NCI-H2196 (cell line): ENCODE results near the gene PTPRJ.
"Not testable (repeated sequence)": the region's sequence is repeated elsewhere in the genome, so short reads cannot be mapped to it uniquely, and the experiment has no call there.

Experiments used
- DNase-seq: peaks from one replicate; lab custom pipeline; 2025; ENCODE audit not compliant: unreplicated experiment; lab: John Stamatoyannopoulos, UW

Gene PTPRJ

GRCh38 chr11:47980088-47980906 is at the start of gene PTPRJ:
Gene PTPRJ (plus strand): TSS chr11:47980559. CDS start chr11:47980913, 354 bp downstream.
- peak; percentile 59 for DNase-seq

DNA sequence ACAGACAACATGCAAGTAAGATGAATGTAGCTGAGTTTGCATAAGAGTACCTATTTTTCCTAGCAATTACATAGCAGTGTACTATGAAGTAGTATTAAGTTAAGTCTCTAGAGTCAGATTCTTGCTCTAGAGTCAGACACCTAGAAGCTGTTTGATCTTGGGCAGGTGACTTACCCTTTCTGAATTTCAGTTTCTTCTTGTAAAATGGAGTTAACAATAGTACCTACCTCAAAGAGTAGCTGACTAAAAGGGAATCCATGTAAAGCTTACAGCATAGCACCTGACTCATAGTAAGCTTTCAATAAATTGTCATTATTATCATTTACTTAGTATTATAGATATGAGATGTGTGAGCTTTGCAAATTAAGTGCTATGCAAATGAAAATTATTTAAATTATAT is 47.8 kb upstream of the PTPRJ start:
- DNase-seq: no peak

GRCh38 chr11:47933797-47934196 is 46.6 kb upstream of the PTPRJ start:
- DNase-seq: not testable (repeated sequence)

DNA sequence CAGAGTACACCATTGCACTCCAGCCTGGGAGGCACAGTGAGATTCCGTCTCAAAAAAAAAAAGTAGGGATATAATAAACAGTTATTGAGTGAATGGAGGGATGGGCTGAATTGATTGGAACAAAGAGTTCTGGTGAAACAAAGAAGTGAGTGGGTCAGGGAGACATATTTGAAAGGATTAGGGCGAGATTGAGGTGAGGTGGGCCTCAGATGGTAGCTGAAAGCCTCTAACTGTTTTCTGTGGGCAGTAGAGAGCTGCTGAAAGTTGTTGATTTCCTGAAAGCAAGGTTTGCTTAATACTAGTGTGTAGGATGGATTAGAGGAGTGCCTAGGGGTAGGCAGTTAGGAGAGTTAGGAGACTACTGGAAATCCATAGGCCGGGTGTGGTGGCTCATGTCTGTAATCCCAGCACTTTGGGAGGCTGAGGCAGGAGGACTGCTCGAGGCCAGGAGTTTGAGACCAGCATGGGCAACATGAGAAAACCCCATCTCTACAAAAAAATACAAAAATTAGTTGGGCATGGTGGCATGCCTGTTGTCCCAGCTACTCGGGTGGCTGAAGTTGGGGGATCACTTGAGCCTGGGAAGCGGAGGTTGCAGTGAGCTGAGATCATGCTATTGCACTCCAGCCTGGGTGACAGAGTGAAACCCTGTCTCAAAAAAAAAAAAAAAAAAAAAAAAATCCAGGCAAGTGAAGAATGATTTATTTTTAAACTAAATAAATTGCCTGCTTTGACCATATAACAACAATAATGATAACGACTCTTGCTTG is 41.4 kb upstream of the PTPRJ start:
- no peak for DNase-seq

DNA sequence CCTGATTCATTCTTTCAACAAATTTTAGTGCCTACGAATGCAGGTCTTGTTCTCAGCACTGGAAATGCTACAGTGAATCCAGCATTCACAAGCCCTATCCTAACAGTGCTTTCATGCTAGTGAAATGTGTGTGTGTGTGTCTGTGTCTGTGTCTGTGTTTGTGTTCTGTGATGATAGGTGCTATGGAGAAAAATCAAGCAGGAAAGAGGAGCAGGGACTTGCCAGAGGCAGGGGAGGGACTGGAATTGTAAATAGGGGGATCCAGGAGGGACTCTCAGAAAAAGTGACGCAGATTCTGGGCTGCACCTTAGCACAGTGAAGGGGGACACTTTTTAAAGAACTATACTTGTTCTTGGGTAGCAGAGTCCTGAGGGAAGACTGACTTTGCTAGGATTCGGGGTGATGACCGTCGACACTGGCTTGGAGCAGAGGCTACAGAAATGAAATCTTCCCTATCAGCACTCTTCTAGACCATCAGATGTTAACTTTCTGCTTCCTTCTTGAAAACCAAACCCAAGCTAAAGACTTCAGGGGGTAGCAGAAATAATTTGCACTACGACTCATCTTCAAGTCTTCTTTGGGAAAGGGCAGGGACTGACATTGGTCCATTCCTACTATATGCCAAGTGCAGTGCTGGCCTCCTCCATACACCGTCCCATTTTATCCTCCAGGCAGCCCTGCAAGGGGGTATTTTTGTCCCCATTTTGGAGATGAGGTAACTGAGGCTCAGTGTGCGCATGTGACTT is 39.3 kb upstream of the PTPRJ start:
- no peak for DNase-seq

GRCh38 chr11:47941907-47942558 is 38.3 kb upstream of the PTPRJ start:
- no peak for DNase-seq

DNA sequence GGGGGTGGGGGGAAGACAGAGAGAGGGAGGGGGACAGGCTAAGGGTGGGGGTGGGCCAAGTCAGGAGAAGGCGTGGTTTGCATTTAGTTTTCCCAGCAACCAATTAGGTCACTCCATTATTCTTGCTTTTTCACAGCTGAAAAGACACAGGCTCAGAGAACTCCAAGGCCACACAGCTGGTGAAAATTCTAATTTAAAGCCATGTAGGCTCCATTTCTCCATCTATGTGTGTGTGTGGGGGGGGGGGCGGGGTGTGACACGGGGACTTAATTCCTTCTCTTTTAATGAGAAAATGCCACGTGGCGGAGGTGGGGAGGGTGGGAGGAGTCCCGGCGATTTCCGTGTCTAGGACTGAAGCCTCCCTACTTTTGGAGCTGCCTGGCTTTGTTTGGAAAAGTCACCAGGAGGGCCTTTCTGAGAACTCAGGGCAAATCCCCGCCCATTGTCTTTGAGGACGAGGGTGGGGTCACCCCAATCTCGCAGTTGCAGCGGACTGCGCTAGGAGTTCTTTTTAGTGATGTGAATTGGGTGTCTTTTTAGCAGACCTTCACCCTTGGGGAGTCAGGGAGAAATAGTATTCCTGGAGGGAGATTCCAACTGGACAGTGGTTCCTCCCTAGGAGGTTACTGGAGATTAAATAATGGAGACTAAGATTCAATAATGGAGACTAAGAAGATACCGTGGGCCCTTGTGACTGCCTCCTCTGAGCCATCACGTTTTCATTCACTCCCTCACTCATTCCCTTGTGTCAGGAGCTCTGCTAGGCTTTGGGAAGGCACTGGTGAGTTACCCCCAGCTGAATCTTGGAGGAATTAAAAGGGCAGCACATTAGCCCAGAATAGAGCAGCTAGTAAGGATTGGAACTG is 36.4 kb upstream of the PTPRJ start:
- DNase-seq: no peak

- DNase-seq: no peak
These were observed 35.7 kb upstream of the PTPRJ start for GRCh38 chr11:47944632-47945031.

GRCh38 chr11:47946682-47947559 is 33.4 kb upstream of the PTPRJ start:
- DNase-seq: peak; percentile 43

DNA sequence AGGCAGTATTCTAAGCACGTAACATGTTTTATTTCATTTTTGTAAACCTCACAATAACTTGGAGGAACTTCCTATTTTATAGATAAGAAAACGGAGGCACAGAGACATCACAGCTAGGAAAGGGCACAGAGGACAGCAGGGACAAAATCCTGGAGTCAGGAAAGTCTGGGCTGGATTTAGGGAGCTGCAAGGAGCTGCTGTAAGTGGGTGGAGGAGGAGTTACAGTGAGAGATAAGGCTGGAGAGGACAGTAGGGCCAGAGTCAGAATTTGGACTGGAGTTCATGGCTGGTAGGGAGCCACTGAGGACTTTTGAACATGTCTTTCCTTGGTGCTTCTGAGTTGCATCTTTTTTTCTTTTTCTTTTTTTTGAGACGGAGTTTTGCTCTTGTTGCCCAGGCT is 32.2 kb upstream of the PTPRJ start:
- no peak for DNase-seq

DNA sequence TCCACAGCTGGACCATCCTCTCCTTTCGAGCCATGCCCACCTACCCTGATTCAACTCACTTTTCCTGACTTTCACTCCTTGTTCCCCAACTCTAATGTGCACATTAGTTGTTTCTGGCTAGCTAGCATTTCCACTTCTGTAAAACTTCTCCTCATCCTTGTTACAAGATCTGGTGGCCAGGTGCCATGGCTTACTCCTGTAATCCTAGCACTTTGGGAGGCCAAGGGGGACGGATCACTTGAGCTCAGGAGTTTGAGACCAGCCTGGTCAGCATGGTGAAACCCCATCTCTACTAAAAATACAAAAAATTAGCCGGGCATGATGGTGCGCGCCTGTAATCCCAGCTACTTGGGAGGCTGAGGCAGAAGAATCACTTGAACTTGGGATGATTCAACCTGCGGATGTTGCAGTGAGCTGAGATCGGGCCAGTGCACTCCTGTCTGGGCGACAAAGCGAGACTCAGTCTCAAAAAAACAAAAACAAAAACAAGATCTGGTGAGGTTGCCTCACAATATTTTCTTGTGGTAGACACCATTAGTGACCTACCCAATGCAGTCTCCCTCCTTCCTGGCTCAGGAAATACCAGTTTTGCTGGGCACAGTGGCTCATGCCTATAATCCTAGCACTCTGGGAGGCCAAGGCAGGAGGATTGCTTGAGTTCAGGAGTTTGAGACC is 31.2 kb upstream of the PTPRJ start:
- not testable (repeated sequence) for DNase-seq

GRCh38 chr11:47950396-47950795 is 30.0 kb upstream of the PTPRJ start:
- no peak for DNase-seq

DNA sequence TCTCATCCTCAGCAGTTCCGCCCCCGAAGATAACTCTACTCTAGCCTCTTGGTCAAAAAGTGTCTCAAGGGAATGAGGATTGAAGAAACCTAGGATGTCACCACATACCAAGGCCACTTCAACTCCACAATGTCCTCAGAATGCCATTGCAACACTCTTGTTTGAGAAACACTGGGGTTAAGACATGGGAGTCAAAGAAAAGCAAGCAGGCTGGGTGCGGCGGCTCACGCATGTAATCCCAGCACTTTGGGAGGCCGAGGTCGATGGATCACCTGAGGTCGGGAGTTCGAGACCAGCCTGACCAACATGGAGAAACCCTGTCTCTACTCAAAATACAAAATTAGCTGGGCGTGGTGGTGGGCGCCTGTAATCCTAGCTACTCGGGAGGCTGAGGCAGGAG is 28.9 kb upstream of the PTPRJ start:
- not testable (repeated sequence) for DNase-seq

DNA sequence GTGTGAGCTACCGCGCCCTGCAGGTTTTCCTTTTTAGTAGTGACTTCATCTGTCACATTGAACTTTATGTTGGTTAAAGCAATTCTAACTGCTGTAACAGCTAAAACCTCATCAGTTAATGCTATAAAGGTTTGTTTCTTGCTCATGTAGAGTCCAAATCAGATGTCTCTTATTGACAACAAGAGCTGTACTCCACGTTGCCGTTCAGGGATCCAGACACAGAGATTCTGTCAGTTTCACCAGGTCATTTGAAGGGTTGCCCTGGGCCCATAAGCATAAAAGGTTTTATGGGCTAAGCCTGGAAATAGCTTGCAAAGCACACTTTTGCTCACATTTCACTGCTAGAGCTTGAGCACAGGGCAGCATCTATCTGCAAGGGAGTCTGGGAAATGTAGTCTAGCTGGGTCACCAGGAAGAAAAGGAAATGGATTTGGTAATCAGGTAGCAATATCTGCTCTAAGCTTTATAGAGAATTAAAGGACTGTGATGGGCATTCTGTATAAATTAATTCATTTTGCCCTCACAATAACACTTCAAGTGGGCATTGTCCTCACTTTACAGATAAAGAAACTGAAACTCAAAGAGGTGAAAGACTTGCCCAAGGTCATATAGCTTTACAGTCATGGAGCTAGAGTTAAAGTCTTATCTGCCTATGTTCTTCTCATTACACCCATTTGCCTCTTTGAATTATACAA is 25.2 kb upstream of the PTPRJ start:
- no peak for DNase-seq

DNA sequence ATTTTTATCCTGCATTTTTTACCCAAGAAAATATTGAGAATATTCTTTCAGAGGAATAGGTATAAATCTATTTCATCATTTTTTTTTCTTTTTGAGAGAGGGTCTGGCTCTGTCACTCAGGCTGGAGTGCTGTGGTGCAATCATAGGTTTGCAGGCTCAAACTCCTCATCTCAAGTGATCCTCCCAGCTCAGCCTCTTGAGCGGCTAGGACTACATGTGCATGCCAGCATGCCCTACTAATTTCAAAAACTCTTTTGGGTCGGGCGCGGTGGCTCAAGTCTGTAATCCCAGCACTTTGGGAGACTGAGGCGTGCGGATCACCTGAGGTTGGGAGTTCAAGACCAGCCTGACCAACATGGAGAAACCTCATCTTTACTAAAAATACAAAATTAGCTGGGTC is 20.3 kb upstream of the PTPRJ start:
- DNase-seq: no peak

GRCh38 chr11:47961383-47961782 is 19.0 kb upstream of the PTPRJ start:
- DNase-seq: peak; percentile 73

DNA sequence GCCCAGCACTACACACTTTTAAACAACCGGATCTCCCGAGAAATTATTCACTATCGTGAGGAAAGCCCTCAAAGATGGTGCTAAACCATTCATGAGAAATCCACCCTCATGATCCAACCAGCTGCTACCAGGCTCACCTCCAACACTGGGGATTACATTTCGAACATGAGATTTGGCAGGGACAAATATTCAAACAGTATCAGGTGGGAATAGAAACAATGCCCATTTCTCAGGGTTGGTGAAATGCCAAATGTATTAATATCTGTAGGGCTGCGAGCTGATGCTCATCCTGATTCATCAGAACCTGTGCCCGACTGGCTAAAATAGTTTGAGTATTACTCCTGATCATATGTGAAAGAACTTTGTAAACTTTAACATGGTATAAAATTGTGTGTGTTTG is 15.8 kb upstream of the PTPRJ start:
- no peak for DNase-seq
